HEK293T (cell line): ENCODE measurements around the gene GORASP1.

Experiments
- ARNT ChIP-seq: fragments of 450-650 bp; IDR thresholded peaks from 2 replicates; pipeline ENCODE4 v1.6.1; 2017; ENCODE audit warnings: mild to moderate bottlenecking
- BHLHE40 ChIP-seq: fragments of 450-650 bp; IDR thresholded peaks from 2 replicates; pipeline ENCODE4 v1.6.1; 2016; ENCODE audit warnings: mild to moderate bottlenecking, moderate library complexity, borderline replicate concordance
- ELF4 ChIP-seq: fragments of 450-650 bp; IDR thresholded peaks from 2 replicates; pipeline ENCODE4 v1.6.1; 2017; ENCODE audit warnings: antibody characterized with exemption
- FOXM1 ChIP-seq: fragments of 450-650 bp; IDR thresholded peaks from 2 replicates; pipeline ENCODE4 v1.6.1; 2017; ENCODE audit warnings: mild to moderate bottlenecking, borderline replicate concordance
- HDGF ChIP-seq: fragments of 450-650 bp; IDR thresholded peaks from 2 replicates; pipeline ENCODE4 v1.6.1; 2017; ENCODE audit warnings: antibody characterized with exemption, borderline replicate concordance
- L3MBTL2 ChIP-seq: fragments of 450-650 bp; conservative IDR thresholded peaks from 2 replicates; pipeline ENCODE4 v1.6.1; 2016; ENCODE audit warnings: mild to moderate bottlenecking
- LEF1 ChIP-seq: fragments of 450-650 bp; IDR thresholded peaks from 2 replicates; pipeline ENCODE4 v1.6.1; 2017; ENCODE audit warnings: mild to moderate bottlenecking, borderline replicate concordance
- NFRKB ChIP-seq: fragments of 450-650 bp; IDR thresholded peaks from 2 replicates; pipeline ENCODE4 v1.6.1; 2016; ENCODE audit warnings: mild to moderate bottlenecking, moderate library complexity
- SP1 ChIP-seq: fragments of 450-650 bp; IDR thresholded peaks from 2 replicates; pipeline ENCODE4 v1.6.1; 2017
- SUZ12 ChIP-seq: fragments of 450-650 bp; IDR thresholded peaks from 2 replicates; pipeline ENCODE4 v1.6.1; 2016; ENCODE audit warnings: mild to moderate bottlenecking
- TARDBP ChIP-seq: fragments of 450-650 bp; IDR thresholded peaks from 2 replicates; pipeline ENCODE4 v1.6.1; 2016
- ZNF384 ChIP-seq: fragments of 450-650 bp; IDR thresholded peaks from 2 replicates; pipeline ENCODE4 v1.6.1; 2016

DNA sequence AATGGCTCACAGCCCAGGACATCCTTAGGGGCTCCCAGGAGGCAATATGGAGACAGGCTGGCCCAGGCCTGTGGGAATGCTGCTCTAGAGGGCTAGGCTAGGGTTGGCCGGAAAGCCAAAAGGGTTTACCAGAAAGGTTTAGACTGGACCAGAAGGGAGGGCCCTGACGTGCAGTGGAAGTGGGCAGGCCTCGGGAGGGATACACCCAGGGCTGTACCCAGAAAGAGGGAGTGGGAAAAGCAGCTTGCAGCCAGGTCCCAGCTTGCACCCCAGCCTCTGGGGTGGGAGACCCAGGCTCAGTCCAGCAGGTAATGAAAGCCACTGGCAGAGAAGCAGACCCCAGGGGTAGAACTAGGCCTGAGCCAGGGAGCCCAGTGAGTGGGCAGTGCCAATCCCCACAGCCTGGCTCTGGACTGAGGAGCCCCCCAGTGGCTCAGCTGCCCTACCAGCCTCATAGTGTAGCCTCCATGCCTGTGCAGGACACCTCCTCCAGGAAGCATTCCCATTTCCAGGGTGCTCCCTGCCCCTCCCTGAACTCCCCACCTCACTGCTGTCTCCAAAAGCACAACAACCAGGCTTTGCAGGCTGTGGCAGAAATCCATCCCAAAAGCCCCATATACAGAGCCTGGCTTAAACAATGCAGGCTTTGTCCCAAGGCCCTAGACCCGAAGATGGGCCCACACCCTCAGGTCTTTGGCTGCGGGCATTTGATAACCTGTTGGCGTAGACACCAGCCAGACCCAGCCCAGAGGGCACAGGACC, 3.5 kb downstream of the GORASP1 start:
- TF ChIP-seq BHLHE40 (no peak), ZNF384 (no peak), NFRKB (no peak), HDGF (no peak), TARDBP (no peak), FOXM1 (no peak), SUZ12 (no peak), ELF4 (no peak), ARNT (no peak), LEF1 (no peak), L3MBTL2 (no peak), SP1 (no peak)
